Measurements from ENCODE around the gene IRF6. TPM values are rescaled to one million over a fixed set of nuclear protein-coding genes. Genes with fewer than 3 reads are reported as not detected.

Gene IRF6
- polyA plus RNA-seq, 4 donors, result 0.52 to 22.5 (median 17.6) TPM

GRCh38 chr1:209791920-209792319 is 14.0 kb downstream of the IRF6 start:
- no peak for DNase-seq (ENCODE audit: low read depth in 4 of 4, low spot score in 3 of 4)

GRCh38 chr1:209790286-209791193 is 15.4 kb downstream of the IRF6 start:
- DNase-seq (ENCODE audit: low read depth in 4 of 4, low spot score in 3 of 4), result no peak

- no peak for DNase-seq (ENCODE audit: low read depth in 4 of 4, low spot score in 3 of 4)
Measured at GRCh38 chr1:209789245-209789644, 16.7 kb downstream of the IRF6 start.

GRCh38 chr1:209787551-209787950 is 18.4 kb downstream of the IRF6 start:
- no peak for DNase-seq (ENCODE audit: low read depth in 4 of 4, low spot score in 3 of 4)

GRCh38 chr1:209786146-209786545 is 19.8 kb downstream of the IRF6 start:
- no peak for DNase-seq (ENCODE audit: low read depth in 4 of 4, low spot score in 3 of 4)

- no peak for DNase-seq (ENCODE audit: low read depth in 4 of 4, low spot score in 3 of 4)
Measured at GRCh38 chr1:209785592-209785991, 20.4 kb downstream of the IRF6 start.

GRCh38 chr1:209784265-209785169 is 21.4 kb downstream of the IRF6 start, which contains the start of gene C1orf74:
Gene C1orf74, minus strand, starts transcription at chr1:209784559. Its CDS starts 925 bp downstream, at chr1:209783634.
- peak; percentile 95 to 97 (median 96) for DNase-seq (ENCODE audit: low read depth in 4 of 4, low spot score in 3 of 4)

GRCh38 chr1:209783386-209783785 is 22.6 kb downstream of the IRF6 start:
- DNase-seq (ENCODE audit: low read depth in 4 of 4, low spot score in 3 of 4), result no peak

- DNase-seq (ENCODE audit: low read depth in 4 of 4, low spot score in 3 of 4), result no peak
Measured at GRCh38 chr1:209780268-209780667, 25.7 kb downstream of the IRF6 start.

- no peak for DNase-seq (ENCODE audit: low read depth in 4 of 4, low spot score in 3 of 4)
Measured at GRCh38 chr1:209778102-209778501, 27.8 kb downstream of the IRF6 start.

GRCh38 chr1:209777587-209777986 is 28.4 kb downstream of the IRF6 start:
- no peak for DNase-seq (ENCODE audit: low read depth in 4 of 4, low spot score in 3 of 4)

- DNase-seq (ENCODE audit: low read depth in 4 of 4, low spot score in 3 of 4), result no peak
Measured at GRCh38 chr1:209775678-209776077, 30.3 kb downstream of the IRF6 start.

GRCh38 chr1:209774592-209774991 is 31.4 kb downstream of the IRF6 start:
- no peak for DNase-seq (ENCODE audit: low read depth in 4 of 4, low spot score in 3 of 4)

GRCh38 chr1:209772126-209772525 is 33.8 kb downstream of the IRF6 start:
- DNase-seq (ENCODE audit: low read depth in 4 of 4, low spot score in 3 of 4), result no peak

- no peak for DNase-seq (ENCODE audit: low read depth in 4 of 4, low spot score in 3 of 4)
Measured at GRCh38 chr1:209770636-209771415, 35.1 kb downstream of the IRF6 start.

- DNase-seq (ENCODE audit: low read depth in 4 of 4, low spot score in 3 of 4), result no peak
Measured at GRCh38 chr1:209769971-209770370, 36.0 kb downstream of the IRF6 start.

- DNase-seq (ENCODE audit: low read depth in 4 of 4, low spot score in 3 of 4), result no peak
Measured at GRCh38 chr1:209769171-209769904, 36.6 kb downstream of the IRF6 start.

- DNase-seq (ENCODE audit: low read depth in 4 of 4, low spot score in 3 of 4), result no peak
Measured at GRCh38 chr1:209768354-209768774, 37.6 kb downstream of the IRF6 start.

GRCh38 chr1:209767706-209768105 is 38.2 kb downstream of the IRF6 start:
- no peak for DNase-seq (ENCODE audit: low read depth in 4 of 4, low spot score in 3 of 4)

- no peak for DNase-seq (ENCODE audit: low read depth in 4 of 4, low spot score in 3 of 4)
Measured at GRCh38 chr1:209767096-209767495, 38.8 kb downstream of the IRF6 start.
